PC-3 (cell line): Measurements from ENCODE around the gene HSD17B4.

Experiments used
- EZH2 ChIP-seq: fragments of 300-600 bp; sonication (generic); IDR thresholded peaks from one replicate; pipeline ENCODE4 v1.6.1; 2017; ENCODE audit warnings: antibody characterized with exemption, mild to moderate bottlenecking, low read length; ENCODE audit not compliant: unreplicated experiment
- EZH2phosphoT487 ChIP-seq: fragments of 300-600 bp; sonication (generic); IDR thresholded peaks from 2 replicates; pipeline ENCODE4 v1.6.1; 2018; ENCODE audit warnings: mild to moderate bottlenecking, antibody characterized with exemption, low read length, borderline replicate concordance
- TF ChIP-seq, protein P1 (sequence below): fragments of 300-600 bp; sonication (generic); conservative IDR thresholded peaks from 2 replicates; pipeline ENCODE4 v1.5.1; 2017; ENCODE audit warnings: antibody characterized with exemption, low read depth, mild to moderate bottlenecking, low read length

GRCh38 chr5:119483155-119483554, 30.9 kb downstream of the HSD17B4 start:
- TF ChIP-seq, protein P1, sequence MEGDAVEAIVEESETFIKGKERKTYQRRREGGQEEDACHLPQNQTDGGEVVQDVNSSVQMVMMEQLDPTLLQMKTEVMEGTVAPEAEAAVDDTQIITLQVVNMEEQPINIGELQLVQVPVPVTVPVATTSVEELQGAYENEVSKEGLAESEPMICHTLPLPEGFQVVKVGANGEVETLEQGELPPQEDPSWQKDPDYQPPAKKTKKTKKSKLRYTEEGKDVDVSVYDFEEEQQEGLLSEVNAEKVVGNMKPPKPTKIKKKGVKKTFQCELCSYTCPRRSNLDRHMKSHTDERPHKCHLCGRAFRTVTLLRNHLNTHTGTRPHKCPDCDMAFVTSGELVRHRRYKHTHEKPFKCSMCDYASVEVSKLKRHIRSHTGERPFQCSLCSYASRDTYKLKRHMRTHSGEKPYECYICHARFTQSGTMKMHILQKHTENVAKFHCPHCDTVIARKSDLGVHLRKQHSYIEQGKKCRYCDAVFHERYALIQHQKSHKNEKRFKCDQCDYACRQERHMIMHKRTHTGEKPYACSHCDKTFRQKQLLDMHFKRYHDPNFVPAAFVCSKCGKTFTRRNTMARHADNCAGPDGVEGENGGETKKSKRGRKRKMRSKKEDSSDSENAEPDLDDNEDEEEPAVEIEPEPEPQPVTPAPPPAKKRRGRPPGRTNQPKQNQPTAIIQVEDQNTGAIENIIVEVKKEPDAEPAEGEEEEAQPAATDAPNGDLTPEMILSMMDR: no peak
- no peak for TF ChIP-seq EZH2phosphoT487
- no peak for TF ChIP-seq EZH2
